GM12878 (cell line): ENCODE results near the gene GRIK3. TPM values are rescaled to one million over a fixed set of nuclear protein-coding genes. Genes with fewer than 3 reads are reported as not detected.

Experiments
- ATAC-seq: fragments of 200-7000 bp; cut with Tn5 transposase; 3 replicates; pipeline ENCODE4 v1.9.1; 2020; ENCODE audit warnings: mild to moderate bottlenecking, moderate library complexity
- BruUV-seq: library from RNA; stranded (reverse); fragments of 400-500 nt; replicated peaks from 2 replicates; lab custom pipeline; 2021; lab: Mats Ljungman, UMichigan
- CTCF ChIA-PET: fragments of 300-600 bp; sonication (Branson Sonifier 250); formaldehyde crosslinking; extraction: SDS; loops from one replicate; lab custom pipeline; 2021; ENCODE audit warnings: inconsistent platforms; lab: Yijun Ruan, JAX
- POLR2A ChIA-PET: fragments of 350-600 bp; formaldehyde crosslinking; extraction: SDS; loops from one replicate; lab custom pipeline; 2021; ENCODE audit warnings: inconsistent platforms; lab: Charles Lee
- RAD21 ChIA-PET: fragments of 300-600 bp; sonication (Branson Sonifier 250); formaldehyde crosslinking; loops from one replicate; lab custom pipeline; 2023; ENCODE audit warnings: antibody characterized with exemption; ENCODE audit not compliant: unreplicated experiment; lab: Charles Lee
- SMC1A ChIA-PET: fragments of 300-600 bp; sonication (Branson Sonifier 250); formaldehyde crosslinking; loops from one replicate; lab custom pipeline; 2023; ENCODE audit not compliant: unreplicated experiment, uncharacterized antibody; lab: Charles Lee
- DNase-seq: peaks from one replicate; pipeline ENCODE4 v3.0.0-alpha.2; 2011; ENCODE audit warnings: low read depth, low spot score
- FAIRE-seq: peaks from 3 replicates; lab custom pipeline; 2011; peaks lifted over from hg19 to GRCh38; lab: Jason Lieb, UNC
- H2AFZ ChIP-seq: 2 replicates; pipeline ENCODE4 v1.6.0; 2011; ENCODE audit warnings: low read depth, low read length, control low read depth; ENCODE audit not compliant: control insufficient read depth
- H3K27ac ChIP-seq: 2 replicates; pipeline ENCODE4 v1.5.1; 2011; ENCODE audit warnings: control low read depth; ENCODE audit not compliant: control insufficient read depth, insufficient read depth
- H3K27me3 ChIP-seq, 2 experiments: replicated peaks in 1 of 2; 2 replicates each; pipeline versions ENCODE4 v1.6.0 to v1.6.1; 2011; ENCODE audit warnings: low read length in 1 of 2; ENCODE audit not compliant: control insufficient read depth in 2 of 2, insufficient read depth in 2 of 2
- H3K36me3 ChIP-seq, 2 experiments: 2 replicates each; pipeline ENCODE4 v1.5.1; 2011; ENCODE audit warnings: low read length in 1 of 2; ENCODE audit not compliant: control insufficient read depth in 2 of 2, insufficient read depth in 2 of 2
- H3K4me1 ChIP-seq: 2 replicates; pipeline ENCODE4 v1.6.1; 2011; ENCODE audit warnings: mild to moderate bottlenecking, low read length, moderate library complexity, mixed read lengths; ENCODE audit not compliant: control insufficient read depth, insufficient read depth
- H3K4me2 ChIP-seq: 2 replicates; pipeline ENCODE4 v1.6.0; 2011; ENCODE audit warnings: control low read depth; ENCODE audit not compliant: control insufficient read depth, insufficient read depth
- H3K4me3 ChIP-seq: fragments of 200-600 bp; sonication (generic); 2 replicates; pipeline ENCODE4 v1.5.1; 2016
- H3K79me2 ChIP-seq: 2 replicates; pipeline ENCODE4 v1.6.0; 2011; ENCODE audit warnings: low read length; ENCODE audit not compliant: control insufficient read depth, insufficient read depth
- H3K9ac ChIP-seq: 2 replicates; pipeline ENCODE4 v1.8.0; 2011; ENCODE audit warnings: low read length, control low read depth, mixed read lengths; ENCODE audit not compliant: control insufficient read depth, insufficient read depth
- H3K9me3 ChIP-seq: replicated peaks from 3 replicates; pipeline ENCODE4 v1.5.1; 2011; ENCODE audit warnings: mild to moderate bottlenecking, low read length; ENCODE audit not compliant: control insufficient read depth, insufficient read depth
- H4K20me1 ChIP-seq: 2 replicates; pipeline ENCODE4 v1.6.0; 2011; ENCODE audit not compliant: control insufficient read depth, insufficient read depth
- ATF2 ChIP-seq: IDR thresholded peaks from 2 replicates; pipeline ENCODE4 v1.6.1; 2012; ENCODE audit warnings: low read length, inconsistent platforms
- BHLHE40 ChIP-seq, 2 experiments: fragments of 450-650 bp in 1 of 2; IDR thresholded peaks; 2 replicates each; pipeline ENCODE4 v1.6.1; 2011 to 2017; ENCODE audit warnings: low read depth in 2 of 2, borderline replicate concordance in 1 of 2, improper control_type of control experiment in 1 of 2, low read length in 1 of 2, mild to moderate bottlenecking in 1 of 2
- CEBPB ChIP-seq, 2 experiments: fragments of 150-350 bp in 1 of 2; IDR thresholded peaks; 2 replicates each; pipeline ENCODE4 v1.6.1; 2012 to 2014; ENCODE audit warnings: low read depth in 2 of 2, low read length in 2 of 2, borderline replicate concordance in 1 of 2, inconsistent platforms in 1 of 2
- IRF5 ChIP-seq: fragments of 450-650 bp; IDR thresholded peaks from 2 replicates; pipeline ENCODE4 v1.6.1; 2017; ENCODE audit warnings: borderline replicate concordance
- NFXL1 ChIP-seq: fragments of 450-650 bp; IDR thresholded peaks from 2 replicates; pipeline ENCODE4 v1.6.1; 2017; ENCODE audit warnings: antibody characterized with exemption, mild to moderate bottlenecking, borderline replicate concordance
- RELB ChIP-seq: fragments of 450-650 bp; IDR thresholded peaks from 2 replicates; pipeline ENCODE4 v1.6.1; 2017; ENCODE audit warnings: low read depth, mild to moderate bottlenecking, moderate library complexity
- RUNX3 ChIP-seq: IDR thresholded peaks from 2 replicates; pipeline ENCODE4 v1.6.1; 2012; ENCODE audit warnings: low read length, inconsistent platforms
- TBL1XR1 ChIP-seq: IDR thresholded peaks from 2 replicates; pipeline ENCODE4 v1.6.1; 2012; ENCODE audit warnings: low read depth, low read length, improper control_type of control experiment
- TCF12 ChIP-seq: IDR thresholded peaks from 2 replicates; pipeline ENCODE4 v1.6.1; 2011; ENCODE audit warnings: low read depth, mild to moderate bottlenecking, low read length
- ZNF274 ChIP-seq: IDR thresholded peaks from one replicate; pipeline ENCODE4 v1.8.0; 2011; ENCODE audit not compliant: insufficient read length, insufficient read depth
- ZNF622 ChIP-seq: fragments of 450-650 bp; IDR thresholded peaks from 2 replicates; pipeline ENCODE4 v1.6.1; 2017; ENCODE audit warnings: mild to moderate bottlenecking, inconsistent platforms
- in situ Hi-C: fragments of 300-500 bp; cut with MboI; formaldehyde crosslinking; loops from 9 replicates; pipeline ENCODE4 v1.14.3; 2018; ENCODE audit warnings: mixed read lengths
- intact Hi-C: fragments of 100-400 bp; cut with micrococcal nuclease; formaldehyde crosslinking; loops from one replicate; pipeline ENCODE4 v1.14.2; 2022; ENCODE audit not compliant: unreplicated experiment
- polyA plus RNA-seq, 11 experiments: library from polyadenylated mRNA; depleted of rRNA in 4 of 11; unstranded in 6 of 11; stranded (reverse) in 5 of 11; fragments of >200 nt; fragmentation: Nextera tagmentation in 4 of 11; fragmentation: Illumina TruSeq in 1 of 11; extraction: Ambion mirVana in 4 of 11; extraction: Trizol in 1 of 11; gene quantifications; 1 replicate in 1 of 11; 2 replicates in 10 of 11; pipeline versions ENCODE4 v1.2.1 to v1.2.3, GENCODE V29; 2011 to 2016; ENCODE audit warnings: inconsistent platforms in 2 of 11, missing spikeins in 2 of 11, low read depth in 1 of 11
- total RNA-seq, 4 experiments: library from RNA; depleted of rRNA in 3 of 4; stranded (reverse); fragments of >200 nt in 3 of 4; fragmentation: Illumina TruSeq in 1 of 4; extraction: Trizol in 1 of 4; gene quantifications; 2 replicates each; pipeline versions ENCODE4 v1.2.1 to v1.2.3, GENCODE V29; 2013 to 2021
- TF ChIP-seq, protein P1 (sequence below), 3 experiments: IDR thresholded peaks in 2 of 3; conservative IDR thresholded peaks in 1 of 3; 2 replicates each; pipeline ENCODE4 v1.5.1; 2011; ENCODE audit warnings: low read depth in 3 of 3, low read length in 3 of 3, mild to moderate bottlenecking in 3 of 3, control low read depth in 2 of 3, moderate library complexity in 2 of 3, inconsistent platforms in 1 of 3, mixed read lengths in 1 of 3; ENCODE audit not compliant: control insufficient read depth in 2 of 3, insufficient read depth in 1 of 3; ENCODE audit errors: extremely low read depth in 1 of 3
- TF ChIP-seq, protein P2 (sequence below): fragments of 450-650 bp; IDR thresholded peaks from 2 replicates; pipeline ENCODE4 v1.6.1; 2017; ENCODE audit warnings: mild to moderate bottlenecking, moderate library complexity

Gene GRIK3
- total and polyA plus RNA-seq, 10 of the 15 experiments (the other 5 are each of a cell fraction or from before 2014, with no cell fraction given): not detected

DNA sequence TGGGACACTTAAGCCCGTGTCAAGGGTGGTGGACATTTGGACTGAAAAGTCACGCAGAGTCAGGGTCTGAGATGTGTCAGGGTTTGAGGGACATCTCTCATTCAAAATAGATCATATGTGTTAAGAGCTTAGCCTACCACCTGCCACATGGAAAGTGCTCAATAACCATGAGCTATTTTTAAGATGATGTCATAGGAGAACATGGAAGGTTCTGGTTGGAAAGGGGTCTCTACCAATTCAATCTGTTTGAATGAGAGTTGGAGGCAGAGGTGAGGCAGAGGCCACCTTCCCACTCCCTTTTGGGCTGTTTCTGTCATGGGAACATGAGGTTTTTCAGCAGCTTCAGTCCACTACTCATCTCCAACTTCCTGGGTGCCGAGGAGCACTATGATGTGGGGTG lies 239.9 kb downstream of the GRIK3 start (continued):
- TF ChIP-seq, protein P1, sequence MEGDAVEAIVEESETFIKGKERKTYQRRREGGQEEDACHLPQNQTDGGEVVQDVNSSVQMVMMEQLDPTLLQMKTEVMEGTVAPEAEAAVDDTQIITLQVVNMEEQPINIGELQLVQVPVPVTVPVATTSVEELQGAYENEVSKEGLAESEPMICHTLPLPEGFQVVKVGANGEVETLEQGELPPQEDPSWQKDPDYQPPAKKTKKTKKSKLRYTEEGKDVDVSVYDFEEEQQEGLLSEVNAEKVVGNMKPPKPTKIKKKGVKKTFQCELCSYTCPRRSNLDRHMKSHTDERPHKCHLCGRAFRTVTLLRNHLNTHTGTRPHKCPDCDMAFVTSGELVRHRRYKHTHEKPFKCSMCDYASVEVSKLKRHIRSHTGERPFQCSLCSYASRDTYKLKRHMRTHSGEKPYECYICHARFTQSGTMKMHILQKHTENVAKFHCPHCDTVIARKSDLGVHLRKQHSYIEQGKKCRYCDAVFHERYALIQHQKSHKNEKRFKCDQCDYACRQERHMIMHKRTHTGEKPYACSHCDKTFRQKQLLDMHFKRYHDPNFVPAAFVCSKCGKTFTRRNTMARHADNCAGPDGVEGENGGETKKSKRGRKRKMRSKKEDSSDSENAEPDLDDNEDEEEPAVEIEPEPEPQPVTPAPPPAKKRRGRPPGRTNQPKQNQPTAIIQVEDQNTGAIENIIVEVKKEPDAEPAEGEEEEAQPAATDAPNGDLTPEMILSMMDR (IDR thresholded peaks at IDR 0.05 in 2 of 3, conservative IDR thresholded peaks at IDR 0.05 in 1 of 3; ENCODE audit: control insufficient read depth in 2 of 3, extremely low read depth in 1 of 3, insufficient read depth in 1 of 3, low read depth in 3 of 3, low read length in 3 of 3): no peak
- no peak for TF ChIP-seq IRF5
- no peak for TF ChIP-seq ZNF622
- no peak for TF ChIP-seq NFXL1
- no peak for TF ChIP-seq RELB
- no peak for TF ChIP-seq BHLHE40 (IDR thresholded peaks at IDR 0.05; ENCODE audit: borderline replicate concordance in 1 of 2, low read depth in 2 of 2, low read length in 1 of 2)
- no peak for TF ChIP-seq TCF12

DNA sequence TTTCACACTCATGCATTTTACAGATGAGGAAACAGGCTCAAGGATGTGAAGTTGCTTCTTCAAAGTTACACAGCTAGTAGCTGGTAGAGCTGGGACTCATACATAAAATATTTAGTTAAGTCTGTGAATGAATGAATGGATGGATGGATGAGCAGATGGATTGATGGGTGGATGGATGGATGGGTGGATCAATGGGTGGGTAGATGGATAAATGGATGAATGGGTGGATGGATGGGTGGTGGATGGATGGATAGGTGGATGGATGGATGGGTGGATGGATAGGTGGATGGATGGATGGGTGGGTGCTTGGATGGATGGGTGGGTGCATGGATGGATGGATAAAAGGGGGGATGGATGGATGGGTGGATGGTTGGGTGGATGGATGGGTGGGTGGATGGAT lies 240.9 kb downstream of the GRIK3 start:
- FAIRE-seq (no peak), ATAC-seq (no peak), DNase-seq (no peak)
- no TSS peak for BruUV-seq
- intact Hi-C loops: no loop called here
- no peak overlapping the region for H3K27ac ChIP-seq
- ChIA-PET CTCF (no interaction called here), SMC1A (no interaction called here), RAD21 (no interaction called here), POLR2A (no interaction called here)
- no peak overlapping the region for H3K4me2 ChIP-seq
- no peaks in the 10 kb centered on the region for H3K4me1 ChIP-seq
- in situ Hi-C loops: no loop called here
- H3K4me3 ChIP-seq: no peak overlapping the region
- no peaks in the 10 kb centered on the region for H3K9me3 ChIP-seq
- H3K79me2 ChIP-seq: no peaks in the 10 kb centered on the region
- no peak overlapping the region for H3K9ac ChIP-seq
- H3K27me3 ChIP-seq: no peaks in the 10 kb centered on the region; a peak in 1 of 4 replicates
- no peak overlapping the region for H2AFZ ChIP-seq
- no peaks in the 10 kb centered on the region for H4K20me1 ChIP-seq
- H3K36me3 ChIP-seq: no peaks in the 10 kb centered on the region
- TF ChIP-seq ZNF274: no peak
- no peak for TF ChIP-seq ATF2
- TF ChIP-seq, protein P2, sequence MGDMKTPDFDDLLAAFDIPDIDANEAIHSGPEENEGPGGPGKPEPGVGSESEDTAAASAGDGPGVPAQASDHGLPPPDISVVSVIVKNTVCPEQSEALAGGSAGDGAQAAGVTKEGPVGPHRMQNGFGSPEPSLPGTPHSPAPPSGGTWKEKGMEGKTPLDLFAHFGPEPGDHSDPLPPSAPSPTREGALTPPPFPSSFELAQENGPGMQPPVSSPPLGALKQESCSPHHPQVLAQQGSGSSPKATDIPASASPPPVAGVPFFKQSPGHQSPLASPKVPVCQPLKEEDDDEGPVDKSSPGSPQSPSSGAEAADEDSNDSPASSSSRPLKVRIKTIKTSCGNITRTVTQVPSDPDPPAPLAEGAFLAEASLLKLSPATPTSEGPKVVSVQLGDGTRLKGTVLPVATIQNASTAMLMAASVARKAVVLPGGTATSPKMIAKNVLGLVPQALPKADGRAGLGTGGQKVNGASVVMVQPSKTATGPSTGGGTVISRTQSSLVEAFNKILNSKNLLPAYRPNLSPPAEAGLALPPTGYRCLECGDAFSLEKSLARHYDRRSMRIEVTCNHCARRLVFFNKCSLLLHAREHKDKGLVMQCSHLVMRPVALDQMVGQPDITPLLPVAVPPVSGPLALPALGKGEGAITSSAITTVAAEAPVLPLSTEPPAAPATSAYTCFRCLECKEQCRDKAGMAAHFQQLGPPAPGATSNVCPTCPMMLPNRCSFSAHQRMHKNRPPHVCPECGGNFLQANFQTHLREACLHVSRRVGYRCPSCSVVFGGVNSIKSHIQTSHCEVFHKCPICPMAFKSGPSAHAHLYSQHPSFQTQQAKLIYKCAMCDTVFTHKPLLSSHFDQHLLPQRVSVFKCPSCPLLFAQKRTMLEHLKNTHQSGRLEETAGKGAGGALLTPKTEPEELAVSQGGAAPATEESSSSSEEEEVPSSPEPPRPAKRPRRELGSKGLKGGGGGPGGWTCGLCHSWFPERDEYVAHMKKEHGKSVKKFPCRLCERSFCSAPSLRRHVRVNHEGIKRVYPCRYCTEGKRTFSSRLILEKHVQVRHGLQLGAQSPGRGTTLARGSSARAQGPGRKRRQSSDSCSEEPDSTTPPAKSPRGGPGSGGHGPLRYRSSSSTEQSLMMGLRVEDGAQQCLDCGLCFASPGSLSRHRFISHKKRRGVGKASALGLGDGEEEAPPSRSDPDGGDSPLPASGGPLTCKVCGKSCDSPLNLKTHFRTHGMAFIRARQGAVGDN: no peak
- TF ChIP-seq TBL1XR1: no peak
- no peak for TF ChIP-seq CEBPB (IDR thresholded peaks at IDR 0.05; ENCODE audit: borderline replicate concordance in 1 of 2, low read depth in 2 of 2, low read length in 2 of 2)
- no peak for TF ChIP-seq RUNX3
